ENCODE results near the gene DDX60. TPM values are rescaled to one million over a fixed set of nuclear protein-coding genes. Genes with fewer than 3 reads are reported as not detected.

Gene DDX60
- total RNA-seq, 1 experiment from 2014 or later: 4.7 TPM

- no peaks in the 10 kb centered on the region for H3K36me3 Mint-ChIP-seq (ENCODE audit: insufficient read depth, unreplicated experiment)
- H3K4me3 Mint-ChIP-seq (ENCODE audit: unreplicated experiment): no peak overlapping the region
- CTCF ChIA-PET: interaction anchor here (0.7 kb wide), 1 partner anchor 663 kb away, joined by 3 read pairs; no protein-coding TSS in a partner anchor
- BruUV-seq (replicated peaks): no TSS peak
- H3K4me1 Mint-ChIP-seq (ENCODE audit: insufficient read depth, unreplicated experiment): no peaks in the 10 kb centered on the region
- H3K27ac Mint-ChIP-seq (ENCODE audit: low read depth, unreplicated experiment): no peak overlapping the region
- POLR2A ChIA-PET: no interaction called here
- intact Hi-C loops (cut with micrococcal nuclease): no loop called here
- H3K27me3 Mint-ChIP-seq (ENCODE audit: insufficient read depth, unreplicated experiment): no peaks in the 10 kb centered on the region
- no peak for DNase-seq (ENCODE audit: unreplicated experiment)
- no peak for TF ChIP-seq CTCF (IDR thresholded peaks at IDR 0.05; ENCODE audit: unreplicated experiment)
- no peaks in the 10 kb centered on the region for H3K9me3 Mint-ChIP-seq (ENCODE audit: unreplicated experiment)
These were observed 53.2 kb downstream of the DDX60 start for GRCh38 chr4:168265327-168265726.

DNA sequence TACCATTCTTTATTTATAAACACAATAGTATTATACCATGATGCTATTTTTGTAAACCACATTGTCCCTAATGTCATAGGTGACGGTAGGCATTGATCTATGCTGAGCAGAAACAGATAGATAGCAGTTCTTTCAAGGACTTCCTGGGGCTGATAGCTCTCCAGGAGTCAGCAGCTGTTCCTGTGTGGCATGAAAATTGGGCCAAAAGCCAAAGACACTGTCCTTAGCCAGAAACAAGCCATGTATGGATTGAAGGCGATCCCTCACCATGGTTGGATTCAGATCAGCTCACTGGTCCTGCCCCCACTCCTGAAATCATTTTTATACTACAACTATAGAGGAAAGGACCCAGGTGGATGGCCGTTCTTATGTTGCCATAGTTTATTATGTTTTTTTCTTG lies 53.6 kb downstream of the DDX60 start:
- no peak for DNase-seq (ENCODE audit: unreplicated experiment)
- Mint-ChIP-seq H3K9me3 (ENCODE audit: unreplicated experiment) (no peaks in the 10 kb centered on the region), H3K4me1 (ENCODE audit: insufficient read depth, unreplicated experiment) (no peaks in the 10 kb centered on the region), H3K36me3 (ENCODE audit: insufficient read depth, unreplicated experiment) (no peaks in the 10 kb centered on the region), H3K4me3 (ENCODE audit: unreplicated experiment) (no peak overlapping the region), H3K27me3 (ENCODE audit: insufficient read depth, unreplicated experiment) (no peaks in the 10 kb centered on the region), H3K27ac (ENCODE audit: low read depth, unreplicated experiment) (no peak overlapping the region)
- CTCF ChIA-PET: interaction anchor here (0.7 kb wide), 1 partner anchor 663 kb away, joined by 3 read pairs; no protein-coding TSS in a partner anchor
- POLR2A ChIA-PET: no interaction called here
- intact Hi-C loops (cut with micrococcal nuclease): no loop called here
- BruUV-seq (replicated peaks): no TSS peak
- no peak for TF ChIP-seq CTCF (IDR thresholded peaks at IDR 0.05; ENCODE audit: unreplicated experiment)

- CTCF ChIA-PET: no interaction called here
- BruUV-seq (replicated peaks): no TSS peak
- Mint-ChIP-seq H3K4me3 (ENCODE audit: unreplicated experiment) (no peak overlapping the region), H3K9me3 (ENCODE audit: unreplicated experiment) (no peaks in the 10 kb centered on the region), H3K27me3 (ENCODE audit: insufficient read depth, unreplicated experiment) (no peaks in the 10 kb centered on the region), H3K4me1 (ENCODE audit: insufficient read depth, unreplicated experiment) (no peaks in the 10 kb centered on the region), H3K36me3 (ENCODE audit: insufficient read depth, unreplicated experiment) (no peaks in the 10 kb centered on the region), H3K27ac (ENCODE audit: low read depth, unreplicated experiment) (no peak overlapping the region)
- intact Hi-C loops (cut with micrococcal nuclease): no loop called here
- POLR2A ChIA-PET: no interaction called here
- TF ChIP-seq CTCF (IDR thresholded peaks at IDR 0.05; ENCODE audit: unreplicated experiment): no peak
- no peak for DNase-seq (ENCODE audit: unreplicated experiment)
These were observed 55.5 kb downstream of the DDX60 start for GRCh38 chr4:168263039-168263438.

DNA sequence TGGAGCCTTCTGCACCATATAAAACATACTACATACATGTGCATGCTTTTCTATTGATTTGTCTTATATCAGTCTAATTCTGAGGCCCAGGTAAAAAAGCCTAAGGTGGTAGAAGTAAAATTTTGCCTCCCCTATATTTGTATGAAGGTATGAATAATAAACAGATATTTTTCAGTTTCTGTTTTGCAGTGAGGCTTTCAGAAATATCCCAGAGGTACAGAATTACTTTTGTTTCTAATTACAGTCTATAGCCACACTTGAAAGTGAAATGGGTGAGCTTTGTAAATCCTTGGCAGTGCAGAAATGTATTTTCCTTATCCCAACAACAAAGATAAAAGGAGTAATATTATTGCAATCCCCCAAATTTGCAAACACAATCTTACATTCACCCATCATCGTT lies 59.5 kb downstream of the DDX60 start:
- Mint-ChIP-seq H3K36me3 (ENCODE audit: insufficient read depth, unreplicated experiment) (no peaks in the 10 kb centered on the region), H3K9me3 (ENCODE audit: unreplicated experiment) (no peaks in the 10 kb centered on the region), H3K4me1 (ENCODE audit: insufficient read depth, unreplicated experiment) (no peaks in the 10 kb centered on the region), H3K27ac (ENCODE audit: low read depth, unreplicated experiment) (no peak overlapping the region), H3K4me3 (ENCODE audit: unreplicated experiment) (no peak overlapping the region), H3K27me3 (ENCODE audit: insufficient read depth, unreplicated experiment) (no peaks in the 10 kb centered on the region)
- ChIA-PET CTCF (no interaction called here), POLR2A (no interaction called here)
- intact Hi-C loops (cut with micrococcal nuclease): no loop called here
- DNase-seq (ENCODE audit: unreplicated experiment): no peak
- no TSS peak for BruUV-seq (replicated peaks)
- no peak for TF ChIP-seq CTCF (IDR thresholded peaks at IDR 0.05; ENCODE audit: unreplicated experiment)
